ENCODE data around the gene CYRIA.

CYRIA gene

DNA sequence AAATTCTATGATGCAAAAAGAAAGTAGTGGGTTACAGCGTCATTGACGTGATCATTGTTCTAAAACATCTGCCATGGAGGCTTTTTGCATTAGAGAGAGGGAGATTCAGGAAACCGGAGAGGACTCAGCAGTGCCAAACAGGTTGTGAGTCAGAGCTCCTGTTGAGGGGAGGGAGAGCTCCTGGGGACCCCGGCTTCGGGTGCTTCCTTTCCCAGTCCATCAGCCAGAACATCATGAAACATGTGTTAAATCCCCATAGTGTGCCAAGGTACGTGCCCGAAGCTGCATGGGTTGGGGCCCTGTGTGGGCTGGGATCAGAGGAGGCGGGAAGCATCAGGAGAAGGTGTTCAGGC, 791 bp upstream of the CYRIA start:
- DNase-seq (ENCODE audit: low read depth): no peak

DNA sequence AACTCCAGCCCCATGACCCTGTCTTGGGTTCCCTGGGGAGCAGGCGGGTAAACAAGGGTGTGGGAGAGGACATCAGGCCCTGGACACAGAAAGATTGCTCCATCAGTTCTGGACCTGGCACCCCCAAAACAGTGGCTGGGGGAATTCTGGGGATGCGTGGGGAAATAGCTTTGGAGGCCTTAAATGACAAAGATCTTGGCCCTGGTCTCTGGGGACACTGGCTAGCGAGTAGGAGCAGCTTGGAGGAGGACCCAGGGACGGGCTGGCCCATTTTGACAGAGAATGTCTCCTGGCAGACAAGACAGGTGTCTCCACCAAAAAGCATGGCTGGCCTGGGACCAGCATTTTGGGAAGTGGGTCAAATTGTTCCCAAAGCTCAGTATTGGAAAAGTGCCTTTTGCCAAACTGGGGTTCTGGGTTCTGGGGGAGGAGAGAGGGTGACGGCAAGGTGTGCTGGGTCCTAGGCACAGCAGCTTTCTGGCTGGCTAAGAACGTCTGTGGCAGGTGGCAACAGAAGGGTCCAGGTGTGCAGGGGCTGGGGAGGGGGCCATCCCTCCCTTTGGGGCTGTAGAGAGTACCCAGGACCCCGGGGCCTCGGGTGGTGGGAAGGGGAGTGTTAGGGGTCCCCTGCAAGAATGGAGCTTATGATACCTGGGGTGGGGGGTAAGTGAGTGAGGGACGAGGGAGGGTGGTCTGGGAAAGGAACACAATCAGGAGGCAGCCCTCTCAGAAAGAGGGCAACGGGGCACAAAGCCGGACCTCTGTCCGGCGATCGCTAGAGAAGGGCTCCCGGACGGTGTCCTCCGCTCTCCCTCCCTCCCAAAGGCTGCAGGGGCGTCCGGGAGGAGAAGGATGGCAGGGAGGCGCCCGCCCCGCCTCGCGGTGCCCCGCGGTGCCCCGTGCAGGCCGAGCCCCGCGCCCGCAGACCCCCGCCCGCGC, 556 bp downstream of the CYRIA start:
- DNase-seq (ENCODE audit: low read depth): no peak

DNA sequence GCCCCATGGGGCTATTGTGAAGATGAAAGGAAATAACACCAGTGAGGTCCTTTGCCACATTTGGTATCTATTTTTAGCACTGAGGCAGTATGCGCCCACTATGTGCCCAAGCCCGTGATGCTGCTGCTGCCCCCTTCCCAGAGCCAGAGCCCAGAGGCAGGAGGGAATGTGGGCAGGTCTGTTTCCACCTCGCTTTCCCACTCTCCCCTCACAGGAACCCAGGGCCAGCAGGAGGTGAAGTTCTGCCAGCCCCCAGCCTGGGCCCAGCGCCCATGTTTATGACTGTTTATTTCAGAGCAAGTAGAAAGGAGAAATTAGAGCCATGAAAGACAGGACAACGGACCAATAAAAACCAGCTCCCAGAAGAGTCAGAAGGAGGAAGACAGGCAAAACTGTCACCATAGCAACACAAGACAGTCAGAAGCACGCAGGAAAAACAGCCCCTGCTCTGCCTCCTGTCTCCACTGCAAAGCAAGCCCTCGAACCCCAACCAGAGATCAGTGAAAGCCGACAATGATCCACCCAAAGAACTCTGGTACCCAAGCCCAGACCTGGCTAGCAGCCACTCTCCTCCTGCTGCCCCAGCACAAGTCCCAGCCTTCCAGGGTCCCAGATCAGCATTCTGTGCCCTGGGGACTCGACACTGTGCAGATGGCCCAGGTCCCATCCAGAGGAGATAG, 1.4 kb downstream of the CYRIA start:
- no peak for DNase-seq (ENCODE audit: low read depth)

DNA sequence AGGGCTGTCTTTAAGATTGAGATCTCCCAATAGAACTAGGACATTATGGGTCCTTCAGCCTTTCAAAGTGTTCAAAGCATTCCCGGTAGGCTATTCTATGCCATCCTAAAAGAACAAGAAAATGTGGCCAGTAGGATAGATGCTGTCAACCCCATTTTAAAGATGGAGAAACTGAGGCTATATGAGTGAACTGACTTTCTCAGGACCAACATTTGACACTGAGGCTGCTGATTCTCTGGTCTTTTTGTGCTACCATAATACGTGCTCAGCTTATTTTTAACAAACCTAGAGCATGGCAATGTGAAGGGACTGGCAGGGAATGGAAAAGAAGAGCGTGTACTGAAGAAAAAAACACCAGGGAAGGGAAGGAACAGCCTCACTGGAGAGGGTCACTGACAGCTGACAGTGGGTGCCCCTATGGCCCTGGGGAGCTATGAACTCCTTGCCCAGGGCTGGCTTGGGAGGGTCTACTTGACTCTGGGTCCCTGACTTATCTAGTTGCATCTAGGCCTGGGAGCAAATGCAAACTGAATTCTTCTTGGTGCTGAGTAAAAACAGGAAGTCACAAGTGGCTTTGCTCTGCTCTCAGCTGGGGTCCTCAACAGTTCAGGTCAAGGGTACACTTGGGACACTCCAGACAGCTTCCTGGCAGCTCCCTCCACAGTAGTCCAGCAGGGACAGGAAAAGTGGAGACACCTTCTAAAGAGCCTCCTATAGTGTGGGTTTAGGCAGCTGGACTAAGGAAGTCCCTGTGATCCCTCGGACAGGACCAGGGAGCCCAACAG, 2.3 kb downstream of the CYRIA start:
- no peak for DNase-seq (ENCODE audit: low read depth)

DNA sequence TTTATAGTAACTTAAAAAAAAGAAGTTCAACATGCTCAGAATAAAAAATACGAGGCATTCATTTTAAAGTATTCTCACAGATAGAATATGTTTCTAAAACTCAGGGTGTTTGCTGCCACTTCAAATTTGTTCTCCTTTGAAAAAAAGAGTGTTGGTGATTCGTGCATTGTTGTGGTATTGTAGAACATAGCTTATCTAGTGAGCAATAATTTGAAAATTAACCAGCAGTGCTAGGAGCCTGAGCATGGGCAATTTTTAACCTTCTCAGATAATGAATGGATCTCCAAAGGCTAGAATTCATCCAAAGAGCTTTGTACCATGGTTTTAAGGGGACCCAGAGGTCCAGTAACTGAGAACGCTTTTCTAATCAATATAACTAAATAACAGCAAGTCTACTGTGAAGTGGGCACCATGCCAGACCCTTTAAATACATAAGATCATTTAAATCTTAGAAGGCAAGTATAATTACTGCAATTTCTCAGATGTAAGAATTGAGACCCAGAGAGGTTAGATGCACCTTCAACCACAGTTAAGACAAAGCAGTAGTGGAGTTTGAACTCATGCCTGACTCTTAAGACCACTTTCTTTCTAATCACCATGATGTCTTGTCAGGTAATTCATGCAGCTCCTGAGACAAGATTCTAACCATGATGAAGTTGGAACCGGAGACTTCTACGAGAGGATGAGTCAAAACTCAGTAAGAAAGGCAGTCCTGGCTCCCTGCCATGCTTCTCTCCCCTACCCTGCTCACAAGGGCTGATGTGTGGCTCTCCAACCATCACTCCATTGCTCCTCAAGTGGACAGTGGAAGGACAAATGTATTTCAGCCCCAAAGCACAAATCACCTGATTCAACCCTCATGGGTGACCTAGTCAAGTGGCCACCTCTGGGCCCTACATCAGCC, 3.4 kb downstream of the CYRIA start:
- no peak for DNase-seq (ENCODE audit: low read depth)

DNA sequence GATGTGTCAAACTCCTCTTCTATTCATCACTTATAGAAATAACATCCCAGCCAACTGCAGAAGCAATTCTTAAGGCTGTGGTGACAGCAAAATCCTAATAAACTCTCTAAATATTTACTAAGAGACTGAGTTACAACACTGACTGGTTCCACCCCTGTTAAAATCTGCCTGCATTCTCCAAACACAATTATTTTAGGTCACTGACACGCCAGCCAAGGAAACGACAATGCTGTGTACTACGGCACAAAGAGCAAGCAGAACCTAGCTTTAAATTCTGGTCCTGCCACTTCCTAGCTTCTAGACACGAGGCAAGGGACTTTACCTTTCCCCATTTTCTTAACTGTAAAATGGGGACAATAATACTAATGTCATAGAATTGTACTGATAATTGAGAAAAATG, 4.1 kb downstream of the CYRIA start:
- no peak for DNase-seq (ENCODE audit: low read depth)

DNA sequence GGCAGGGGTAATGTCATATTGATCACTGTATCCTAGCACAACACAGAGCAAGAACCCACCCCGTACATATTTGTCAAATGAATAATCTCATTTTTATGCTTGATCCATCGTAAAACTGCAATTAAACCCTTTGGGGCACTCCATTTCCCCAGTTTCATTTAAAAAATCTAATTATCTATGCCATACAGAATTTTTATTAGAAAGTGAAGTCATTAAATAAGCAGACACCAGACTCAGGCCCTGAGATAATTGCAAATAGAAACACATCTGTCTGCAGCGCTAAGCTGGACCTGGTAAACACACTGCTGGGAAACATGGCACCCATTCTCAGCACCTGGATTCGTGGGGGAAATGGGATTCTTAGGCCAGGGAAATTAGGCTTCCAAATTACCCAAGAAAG, 5.1 kb downstream of the CYRIA start:
- no peak for DNase-seq (ENCODE audit: low read depth)

DNA sequence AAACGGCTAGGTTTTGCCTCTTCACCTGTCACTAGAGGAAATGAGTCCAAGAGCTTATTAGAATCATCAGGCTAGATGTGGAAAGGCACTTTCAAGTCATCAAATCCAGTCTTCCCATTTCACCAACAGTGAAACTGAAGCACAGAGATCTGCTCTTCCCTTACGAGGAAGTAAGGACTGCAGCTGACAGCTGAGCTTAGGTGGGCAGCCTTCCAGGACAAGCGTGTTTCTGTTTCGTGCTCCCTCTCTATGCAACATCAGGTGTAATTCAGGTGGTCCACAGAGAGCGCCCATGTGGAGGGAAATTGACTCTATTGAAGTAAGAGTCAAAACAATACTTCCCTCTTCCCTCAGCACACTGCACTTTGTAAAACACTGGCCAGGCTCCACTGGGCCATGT, 5.5 kb downstream of the CYRIA start:
- DNase-seq (ENCODE audit: low read depth): no peak

DNA sequence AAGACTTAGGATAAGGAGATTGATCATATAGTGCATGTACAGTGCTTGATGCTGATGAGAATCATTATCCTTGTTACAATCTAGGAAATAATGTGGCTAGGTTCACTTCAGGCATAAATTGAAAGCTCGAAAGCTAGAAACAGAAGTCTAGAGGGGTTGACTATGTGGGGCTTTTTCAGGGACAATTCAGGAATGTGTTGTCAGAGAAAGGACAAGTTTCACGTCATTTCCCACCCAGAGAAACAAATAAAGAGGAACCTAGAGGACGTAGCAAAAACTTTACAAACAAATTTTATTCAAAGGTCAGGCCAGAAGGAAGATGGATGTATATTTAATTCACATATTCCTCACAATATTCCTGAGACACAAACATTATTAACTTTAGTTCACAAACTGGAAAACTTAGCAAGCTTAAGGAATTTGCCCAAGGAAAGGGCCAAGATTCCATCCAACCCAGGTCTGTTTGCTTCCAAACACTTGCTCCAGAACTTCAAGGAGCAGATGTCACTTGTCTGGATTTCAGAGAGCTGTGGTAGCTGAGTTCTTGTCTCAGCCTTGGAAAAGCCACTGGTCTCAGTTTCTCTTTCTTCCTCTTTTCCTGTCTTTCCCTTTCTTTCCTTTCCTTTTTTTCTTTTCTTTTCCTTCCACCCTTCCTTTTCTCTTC, 7.4 kb downstream of the CYRIA start:
- no peak for DNase-seq (ENCODE audit: low read depth)

DNA sequence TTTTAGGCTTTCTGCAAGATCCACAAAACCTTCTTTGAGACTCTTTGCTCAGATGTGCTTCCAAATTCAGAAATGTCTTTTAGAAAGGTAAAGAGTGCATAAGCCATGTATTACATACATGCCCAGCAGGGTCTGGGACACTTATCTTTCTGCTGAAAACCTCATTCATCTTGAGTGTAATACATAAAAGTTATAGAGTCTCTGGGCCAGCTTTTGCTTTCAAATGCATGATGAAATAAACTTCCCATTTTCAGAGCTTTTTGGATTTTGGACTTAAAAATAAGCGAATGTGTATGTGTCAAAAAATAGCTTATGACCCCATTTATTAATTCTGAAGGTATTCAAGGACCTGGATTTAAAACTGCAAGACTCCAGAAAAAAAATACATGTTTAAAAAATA, 8.0 kb downstream of the CYRIA start:
- no peak for DNase-seq (ENCODE audit: low read depth)

DNA sequence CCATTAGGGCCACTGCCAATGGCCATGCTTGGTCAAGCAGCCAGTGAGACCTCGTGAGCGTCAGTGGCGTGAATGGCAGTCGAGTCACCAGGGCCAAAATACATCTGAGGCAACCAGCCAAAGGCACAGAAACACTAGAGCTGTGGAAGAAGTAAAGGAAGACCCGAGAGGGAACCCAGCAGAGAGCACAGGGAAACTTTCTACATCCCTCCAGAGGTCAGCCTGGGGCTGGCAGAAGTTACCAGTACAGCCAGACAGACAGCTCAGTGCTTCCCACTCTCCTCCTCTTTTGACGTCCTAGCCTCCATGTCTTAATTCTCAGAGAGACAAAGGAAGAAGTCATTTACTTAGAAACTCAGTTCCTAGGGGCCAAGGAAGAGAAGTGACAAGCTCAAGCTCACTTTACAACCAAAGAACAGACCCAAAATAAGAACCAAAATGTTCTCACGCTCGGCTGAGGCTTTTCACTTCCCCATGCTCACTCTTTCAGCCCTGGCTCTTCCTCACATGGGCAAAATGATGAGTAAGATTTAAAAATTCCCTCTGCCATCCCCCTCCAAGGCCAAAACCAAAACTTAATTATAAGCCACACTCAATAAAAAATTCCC, 8.7 kb downstream of the CYRIA start:
- no peak for DNase-seq (ENCODE audit: low read depth)

DNA sequence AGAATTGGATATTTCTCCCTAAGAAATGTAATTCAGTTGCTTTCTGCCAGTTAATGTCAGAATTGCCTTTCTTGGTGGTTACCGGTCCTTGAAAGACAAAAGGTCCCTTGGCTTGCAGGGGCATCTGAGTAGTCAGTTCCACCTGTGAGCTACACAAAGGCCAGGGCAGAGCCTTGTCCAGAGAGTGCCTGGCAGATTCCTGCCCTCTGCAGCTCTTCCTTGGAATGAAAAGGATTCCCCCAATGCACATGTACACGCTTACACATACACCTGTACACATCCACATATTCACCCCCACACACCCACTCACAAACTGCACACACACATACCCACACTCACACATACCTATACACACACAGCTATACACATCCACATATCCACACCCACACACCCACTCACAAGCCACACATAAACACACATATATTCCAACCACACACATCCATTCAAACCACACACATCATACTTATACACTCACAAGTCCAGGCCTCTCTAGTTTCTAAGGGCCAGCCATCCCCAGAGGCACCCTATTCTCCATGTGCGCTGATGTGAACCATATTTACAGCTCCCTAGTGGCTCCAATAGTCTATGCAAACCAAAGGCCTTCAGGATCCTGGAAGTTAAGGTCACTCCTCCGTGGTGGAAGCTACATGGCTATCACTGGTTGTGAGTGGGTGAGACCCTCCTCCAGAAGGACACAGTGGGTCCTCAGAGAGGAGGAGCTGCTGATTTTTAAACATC, 9.6 kb downstream of the CYRIA start:
- DNase-seq (ENCODE audit: low read depth): no peak

DNA sequence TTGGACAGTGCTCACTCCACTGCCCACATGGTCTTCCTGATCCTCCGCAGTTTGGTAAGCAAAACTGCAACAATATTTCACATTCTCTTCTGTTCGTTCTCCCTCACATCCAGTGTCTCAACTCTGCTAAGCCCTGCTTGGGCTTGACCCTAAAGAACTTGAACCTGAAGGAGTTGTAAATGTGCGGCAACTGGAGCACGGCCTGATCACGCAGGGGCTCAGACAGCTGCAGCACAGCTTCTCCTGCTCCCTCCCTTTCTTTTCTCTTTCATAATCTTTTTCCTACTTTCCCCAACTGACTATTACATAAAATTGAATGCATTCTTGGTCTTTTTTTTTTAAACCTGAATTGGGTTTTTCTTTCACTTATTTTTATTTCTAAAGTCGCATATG, 10.2 kb downstream of the CYRIA start:
- DNase-seq (ENCODE audit: low read depth): no peak

DNA sequence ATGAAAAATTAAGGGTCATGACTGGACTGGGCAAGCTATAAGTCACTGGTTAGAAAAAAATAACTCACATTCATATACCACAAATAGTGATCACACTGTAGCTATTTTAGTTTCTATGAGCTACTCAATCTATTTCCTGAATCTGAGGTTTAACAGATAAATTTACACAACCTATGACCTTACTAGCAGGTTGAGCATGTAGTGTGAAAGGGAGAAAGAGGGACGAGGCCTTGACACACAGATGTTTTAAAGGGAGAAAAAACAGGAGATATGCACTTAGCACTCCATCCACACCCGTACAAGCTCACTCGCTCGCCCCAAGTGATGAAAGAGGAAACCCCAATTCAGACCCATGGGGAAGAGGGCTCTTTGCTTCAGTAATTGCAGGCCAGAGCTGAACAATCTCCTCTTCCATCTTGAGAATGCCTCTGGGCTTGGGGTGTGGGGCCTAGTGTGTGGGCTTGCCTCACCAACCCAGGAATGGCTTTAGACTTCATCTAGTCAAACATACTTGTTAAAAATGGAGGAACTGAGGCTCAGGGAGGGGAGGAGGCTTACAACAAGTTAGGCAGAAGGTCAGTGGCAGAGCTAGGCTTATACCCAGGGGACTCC, 10.7 kb downstream of the CYRIA start:
- no peak for DNase-seq (ENCODE audit: low read depth)

DNA sequence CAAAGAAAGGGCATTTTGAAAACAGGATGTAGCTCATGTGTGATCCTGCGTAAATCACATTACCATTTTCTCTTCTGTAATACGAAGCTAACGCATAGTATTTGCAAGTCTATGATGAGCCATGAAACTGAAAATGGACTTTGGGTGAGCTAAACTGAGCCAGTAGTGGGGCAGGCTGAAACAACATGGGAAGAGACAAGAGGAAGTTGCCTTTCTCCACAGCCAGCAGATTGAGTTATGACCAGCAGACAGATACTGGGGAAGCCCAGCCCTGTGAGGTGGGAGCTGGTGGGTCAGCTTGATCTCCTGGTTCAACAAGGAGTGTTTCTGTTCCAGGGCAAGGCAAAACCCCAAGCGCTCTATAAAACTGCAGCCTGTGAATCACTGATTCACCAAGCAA, 11.8 kb downstream of the CYRIA start:
- no peak for DNase-seq (ENCODE audit: low read depth)

DNA sequence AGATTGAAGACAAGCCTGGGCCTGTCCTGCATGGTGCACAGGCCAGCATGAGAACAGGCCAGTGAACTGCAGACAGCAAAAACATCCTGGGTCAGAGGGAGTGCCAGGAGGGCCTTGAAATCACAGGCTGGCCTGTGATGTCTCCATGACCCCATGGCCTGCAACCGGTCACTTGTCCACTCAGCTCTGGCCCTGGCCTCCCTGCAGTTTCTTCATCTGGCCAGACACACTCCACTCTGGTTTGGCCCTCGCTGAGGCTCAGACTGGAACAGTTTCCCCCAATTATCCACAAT, 12.6 kb downstream of the CYRIA start:
- no peak for DNase-seq (ENCODE audit: low read depth)

DNA sequence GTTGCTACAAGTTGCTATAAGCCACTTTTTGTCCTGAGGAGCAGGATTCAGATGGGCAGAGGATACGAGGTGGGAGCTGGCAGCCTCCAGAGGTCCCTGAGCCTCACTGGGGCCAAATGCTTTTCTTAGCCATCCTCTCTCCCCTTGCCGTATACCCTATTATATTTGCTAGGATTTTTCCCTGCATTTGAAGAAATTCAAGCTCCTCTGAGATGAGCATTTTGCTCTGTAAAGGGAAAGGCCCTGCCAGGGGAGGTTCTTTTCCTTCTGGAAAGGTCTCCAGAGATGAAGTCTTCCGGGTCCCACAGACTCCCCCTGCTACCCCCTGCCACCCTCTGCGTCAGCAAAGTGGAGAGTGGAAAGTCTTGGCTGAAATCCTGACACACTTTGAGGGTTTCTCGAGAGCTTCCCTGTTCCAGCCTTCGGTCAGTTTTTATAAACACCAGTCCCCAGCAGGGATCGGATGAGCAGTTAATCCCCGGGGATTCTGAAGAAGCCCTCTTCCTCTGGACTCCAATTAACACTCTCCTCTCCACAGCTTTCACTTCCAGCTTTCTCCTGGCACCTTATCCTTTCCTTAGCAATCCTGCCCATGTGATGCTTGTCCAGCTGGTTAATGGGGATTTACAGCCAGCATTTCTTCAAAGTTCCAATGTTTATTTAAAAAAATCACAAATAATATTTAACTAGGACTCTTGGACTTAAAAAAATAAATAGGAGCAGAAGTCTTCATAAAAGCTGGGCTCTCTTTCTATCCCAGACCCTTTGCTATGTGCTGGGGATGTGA, 13.1 kb downstream of the CYRIA start:
- no peak for DNase-seq (ENCODE audit: low read depth)

DNA sequence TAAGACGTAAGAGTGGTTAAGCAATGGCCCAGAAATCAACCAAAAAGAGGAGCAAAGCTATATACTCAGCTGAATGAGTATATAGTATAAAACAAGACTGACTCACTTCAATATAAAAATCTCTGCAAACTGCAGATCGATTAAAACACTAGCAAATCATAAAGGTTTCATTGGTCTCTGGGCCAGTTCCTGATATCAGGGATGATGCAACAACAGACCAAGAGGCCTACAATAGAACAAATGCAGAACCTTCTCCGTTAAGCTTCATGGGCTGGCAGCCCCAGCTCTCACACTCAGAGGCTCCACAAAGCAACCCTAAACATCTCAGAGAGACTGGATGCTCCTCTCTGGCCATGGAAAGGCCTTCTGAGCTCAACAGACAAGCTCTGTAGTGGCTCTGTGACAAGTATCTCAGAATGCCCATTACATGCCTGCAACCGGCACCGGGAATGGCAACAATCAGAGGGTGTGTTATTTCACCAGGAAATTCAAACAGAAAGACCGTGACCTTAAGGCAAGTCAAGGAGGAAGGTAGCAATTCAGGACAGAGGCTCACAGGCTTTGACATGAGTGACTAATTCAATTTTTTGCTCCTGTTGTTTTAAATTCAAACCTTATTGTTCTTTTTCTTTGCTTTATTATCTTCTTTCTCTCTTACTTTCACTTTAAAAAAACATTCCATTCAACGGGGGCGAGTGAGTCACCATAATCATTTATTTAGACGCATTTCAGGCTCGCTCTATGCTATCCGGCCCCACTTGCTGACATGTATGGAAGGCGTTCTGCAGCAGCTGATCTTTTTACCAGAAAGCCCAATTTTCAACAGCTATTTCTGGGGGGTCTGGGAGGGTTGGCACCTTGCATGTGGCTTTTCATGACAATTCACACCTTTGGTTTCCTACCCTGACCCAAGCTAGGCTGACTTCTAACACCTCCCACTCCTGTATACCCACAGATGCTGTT, 15.1 kb downstream of the CYRIA start:
- no peak for DNase-seq (ENCODE audit: low read depth)

All from stimulated activated CD4-positive, alpha-beta T cell treated with anti-CD3 and anti-CD28 coated beads, Interleukin-2, amount 100 ng/mL, for 4 hours (primary cell).